Activated CD4-positive, alpha-beta T cell treated with anti-CD3 and anti-CD28 coated beads, Interleukin-2, amount 10 ng/mL, durations not matched to agents 24 days and 14 days (primary cell): ENCODE data around the gene FOXF1. TPM values are rescaled to one million over a fixed set of nuclear protein-coding genes. Genes with fewer than 3 reads are reported as not detected.

Experiments used
- DNase-seq: peaks from one replicate; pipeline ENCODE4 v3.0.0; 2022
- H3K27ac Mint-ChIP-seq: one replicate; pipeline ENCODE4 v1.8.0; 2022; ENCODE audit warnings: mild to moderate bottlenecking, mixed read lengths
- H3K27me3 Mint-ChIP-seq: one replicate; pipeline ENCODE4 v1.8.0; 2022; ENCODE audit warnings: mixed read lengths
- H3K36me3 Mint-ChIP-seq: one replicate; pipeline ENCODE4 v1.8.0; 2022; ENCODE audit warnings: low read depth, mild to moderate bottlenecking, mixed read lengths
- H3K4me1 Mint-ChIP-seq: one replicate; pipeline ENCODE4 v1.8.0; 2021; ENCODE audit warnings: mixed read lengths
- H3K4me3 Mint-ChIP-seq: one replicate; pipeline ENCODE4 v1.8.0; 2022; ENCODE audit warnings: mild to moderate bottlenecking, moderate library complexity, mixed read lengths
- H3K9me3 Mint-ChIP-seq: one replicate; pipeline ENCODE4 v1.8.0; 2021; ENCODE audit warnings: mixed read lengths
- intact Hi-C: fragments of 100-400 bp; cut with micrococcal nuclease; formaldehyde crosslinking; loops from one replicate; pipeline ENCODE4 v1.15.1; 2023
- total RNA-seq: library from RNA; stranded (reverse); gene quantifications from 2 replicates; pipeline ENCODE4 v1.2.3, GENCODE V29; 2022

The FOXF1 gene
- total RNA-seq, 1 donor from 2014 or later, result not detected

- H3K9me3 Mint-ChIP-seq, result no peaks in the 10 kb centered on the region
- H3K27ac Mint-ChIP-seq, result peak overlapping the region; percentile 11
- H3K36me3 Mint-ChIP-seq, result peaks cover 2% of the 10 kb centered on the region
- H3K4me3 Mint-ChIP-seq, result no peak overlapping the region
- DNase-seq, result no peak
- intact Hi-C loops, result loop anchor here (5.0 kb wide), 1 partner anchor 226 kb away; no protein-coding TSS in a partner anchor
- H3K27me3 Mint-ChIP-seq, result peaks cover 59% of the 10 kb centered on the region
- H3K4me1 Mint-ChIP-seq, result peaks cover 8% of the 10 kb centered on the region
These were observed 2.6 kb downstream of the FOXF1 start for GRCh38 chr16:86512860-86513470.

GRCh38 chr16:86513471-86514277 is 3.3 kb downstream of the FOXF1 start:
- no peak for DNase-seq
- Mint-ChIP-seq H3K9me3 (no peaks in the 10 kb centered on the region), H3K36me3 (peaks cover 2% of the 10 kb centered on the region), H3K4me3 (no peak overlapping the region), H3K4me1 (peaks cover 8% of the 10 kb centered on the region), H3K27me3 (peaks cover 65% of the 10 kb centered on the region), H3K27ac (no peak overlapping the region)
- intact Hi-C loops, result loop anchor here (2.0 to 5.0 kb wide), 2 partner anchors 15 to 226 kb away; no protein-coding TSS in a partner anchor

GRCh38 chr16:86514481-86515376 is 4.4 kb downstream of the FOXF1 start:
- no peak for DNase-seq
- Mint-ChIP-seq H3K27me3 (peaks cover 68% of the 10 kb centered on the region), H3K4me3 (no peak overlapping the region), H3K27ac (peak overlapping the region; percentile 73), H3K4me1 (peaks cover 7% of the 10 kb centered on the region), H3K36me3 (peaks cover 2% of the 10 kb centered on the region), H3K9me3 (no peaks in the 10 kb centered on the region)
- intact Hi-C loops, result loop anchor here (2.0 to 5.0 kb wide), 3 partner anchors 16 to 227 kb away; no protein-coding TSS in a partner anchor

- Mint-ChIP-seq H3K4me1 (peaks cover 7% of the 10 kb centered on the region), H3K27me3 (peaks cover 68% of the 10 kb centered on the region), H3K9me3 (no peaks in the 10 kb centered on the region), H3K36me3 (peaks cover 2% of the 10 kb centered on the region), H3K27ac (no peak overlapping the region), H3K4me3 (no peak overlapping the region)
- DNase-seq, result no peak
- intact Hi-C loops, result loop anchor here (2.0 to 5.0 kb wide), 2 partner anchors 17 to 173 kb away; no protein-coding TSS in a partner anchor
These were observed 5.1 kb downstream of the FOXF1 start for GRCh38 chr16:86515413-86515776.

GRCh38 chr16:86515777-86516622 is 5.7 kb downstream of the FOXF1 start:
- Mint-ChIP-seq H3K9me3 (no peaks in the 10 kb centered on the region), H3K4me3 (no peak overlapping the region), H3K4me1 (peaks cover 5% of the 10 kb centered on the region), H3K27ac (peak overlapping the region; percentile 60), H3K36me3 (no peaks in the 10 kb centered on the region), H3K27me3 (peaks cover 64% of the 10 kb centered on the region)
- no peak for DNase-seq
- intact Hi-C loops, result loop anchor here (2.0 to 5.0 kb wide), 2 partner anchors 17 to 174 kb away; no protein-coding TSS in a partner anchor

GRCh38 chr16:86516623-86517003 is 6.3 kb downstream of the FOXF1 start:
- intact Hi-C loops, result loop anchor here (5.0 kb wide), 1 partner anchor 174 kb away; no protein-coding TSS in a partner anchor
- Mint-ChIP-seq H3K4me1 (peaks cover 4% of the 10 kb centered on the region), H3K27ac (peak overlapping the region; percentile 60), H3K36me3 (no peaks in the 10 kb centered on the region), H3K27me3 (peaks cover 64% of the 10 kb centered on the region), H3K9me3 (no peaks in the 10 kb centered on the region), H3K4me3 (no peak overlapping the region)
- DNase-seq, result no peak

- intact Hi-C loops, result loop anchor here (5.0 kb wide), 1 partner anchor 175 kb away; no protein-coding TSS in a partner anchor
These were observed 6.7 kb downstream of the FOXF1 start for GRCh38 chr16:86517033-86517432.

GRCh38 chr16:86517652-86518258 is 7.4 kb downstream of the FOXF1 start:
- peak; percentile 66 for DNase-seq
- H3K4me3 Mint-ChIP-seq, result no peak overlapping the region
- no peaks in the 10 kb centered on the region for H3K36me3 Mint-ChIP-seq
- no peak overlapping the region for H3K27ac Mint-ChIP-seq
- H3K27me3 Mint-ChIP-seq, result peaks cover 59% of the 10 kb centered on the region
- intact Hi-C loops, result loop anchor here (5.0 kb wide), 1 partner anchor 175 kb away; no protein-coding TSS in a partner anchor
- no peaks in the 10 kb centered on the region for H3K9me3 Mint-ChIP-seq
- H3K4me1 Mint-ChIP-seq, result peaks cover 2% of the 10 kb centered on the region

More at GRCh38 chr16:86517033-86517432, 6.7 kb downstream of the FOXF1 start:
- H3K9me3 Mint-ChIP-seq, result no peaks in the 10 kb centered on the region
- H3K36me3 Mint-ChIP-seq, result no peaks in the 10 kb centered on the region
- H3K27ac Mint-ChIP-seq, result no peak overlapping the region
- peaks cover 62% of the 10 kb centered on the region for H3K27me3 Mint-ChIP-seq
- no peak for DNase-seq
- H3K4me3 Mint-ChIP-seq, result no peak overlapping the region
- H3K4me1 Mint-ChIP-seq, result peaks cover 2% of the 10 kb centered on the region

- no peak overlapping the region for H3K4me3 Mint-ChIP-seq
- no peaks in the 10 kb centered on the region for H3K36me3 Mint-ChIP-seq
- H3K27ac Mint-ChIP-seq, result no peak overlapping the region
- peaks cover 47% of the 10 kb centered on the region for H3K27me3 Mint-ChIP-seq
- no peak for DNase-seq
- intact Hi-C loops, result loop anchor here (5.0 kb wide), 1 partner anchor 177 kb away; no protein-coding TSS in a partner anchor
- H3K4me1 Mint-ChIP-seq, result peaks cover 2% of the 10 kb centered on the region
- no peaks in the 10 kb centered on the region for H3K9me3 Mint-ChIP-seq
These were observed 8.8 kb downstream of the FOXF1 start for GRCh38 chr16:86519007-86519648.

- Mint-ChIP-seq H3K27ac (no peak overlapping the region), H3K4me3 (peak overlapping the region; percentile 6), H3K27me3 (peaks cover 41% of the 10 kb centered on the region), H3K36me3 (no peaks in the 10 kb centered on the region), H3K4me1 (peaks cover 2% of the 10 kb centered on the region), H3K9me3 (no peaks in the 10 kb centered on the region)
- peak; percentile 87 for DNase-seq
- intact Hi-C loops, result loop anchor here (2.0 to 10.0 kb wide), 3 partner anchors 177 to 705 kb away; no protein-coding TSS in a partner anchor
These were observed 9.5 kb downstream of the FOXF1 start for GRCh38 chr16:86519649-86520316.

- Mint-ChIP-seq H3K9me3 (no peaks in the 10 kb centered on the region), H3K36me3 (no peaks in the 10 kb centered on the region), H3K4me1 (peaks cover 2% of the 10 kb centered on the region), H3K27ac (no peak overlapping the region), H3K4me3 (no peak overlapping the region), H3K27me3 (peaks cover 35% of the 10 kb centered on the region)
- DNase-seq, result no peak
- intact Hi-C loops, result loop anchor here (2.0 to 10.0 kb wide), 2 partner anchors 448 to 706 kb away; no protein-coding TSS in a partner anchor
These were observed 10.2 kb downstream of the FOXF1 start for GRCh38 chr16:86520317-86521210.
